KMS-11 (cell line): ENCODE results near the gene MUC21.

Experiments used
- H2AFZ ChIP-seq: fragments of 200-600 bp; sonication (generic); 2 replicates; pipeline ENCODE4 v1.6.1; 2016; ENCODE audit warnings: antibody characterized with exemption, mixed run types, low read depth
- H3K27ac ChIP-seq: fragments of 200-600 bp; sonication (generic); 2 replicates; pipeline ENCODE4 v1.6.1; 2016; ENCODE audit warnings: mild to moderate bottlenecking, mixed run types
- H3K27me3 ChIP-seq: fragments of 200-600 bp; sonication (generic); 2 replicates; pipeline ENCODE4 v1.6.1; 2017; ENCODE audit warnings: mild to moderate bottlenecking, low read depth, mixed run types, moderate library complexity; ENCODE audit not compliant: insufficient read depth
- H3K36me3 ChIP-seq: fragments of 200-600 bp; sonication (generic); 2 replicates; pipeline ENCODE4 v1.6.1; 2017; ENCODE audit warnings: mild to moderate bottlenecking, mixed run types; ENCODE audit not compliant: insufficient read depth
- H3K4me1 ChIP-seq: fragments of 200-600 bp; sonication (generic); 2 replicates; pipeline ENCODE4 v1.6.1; 2016; ENCODE audit warnings: mild to moderate bottlenecking, low read depth, mixed run types; ENCODE audit not compliant: poor library complexity, severe bottlenecking
- H3K4me2 ChIP-seq: fragments of 200-600 bp; sonication (generic); 2 replicates; pipeline ENCODE4 v1.7.0; 2016; ENCODE audit warnings: mild to moderate bottlenecking, mixed run types
- H3K4me3 ChIP-seq: fragments of 200-600 bp; sonication (generic); IDR thresholded peaks from 2 replicates; pipeline ENCODE4 v1.6.1; 2017; ENCODE audit warnings: low read depth, low read length, mixed read lengths; ENCODE audit not compliant: insufficient read depth
- H3K79me2 ChIP-seq: fragments of 200-600 bp; sonication (generic); 2 replicates; pipeline ENCODE4 v1.6.1; 2016; ENCODE audit warnings: low read depth, mixed run types; ENCODE audit not compliant: insufficient read depth
- H3K9ac ChIP-seq: fragments of 200-600 bp; sonication (generic); 2 replicates; pipeline ENCODE4 v1.6.1; 2016; ENCODE audit warnings: mild to moderate bottlenecking, mixed run types
- H4K20me1 ChIP-seq: fragments of 200-600 bp; sonication (generic); 2 replicates; pipeline ENCODE4 v1.6.1; 2016; ENCODE audit warnings: mild to moderate bottlenecking, mixed run types; ENCODE audit not compliant: insufficient read depth
- TF ChIP-seq, protein P1 (sequence below): fragments of 200-600 bp; sonication (generic); conservative IDR thresholded peaks from 2 replicates; pipeline ENCODE4 v1.6.1; 2017; ENCODE audit warnings: low read depth, mild to moderate bottlenecking, antibody characterized with exemption, low read length, moderate library complexity, mixed read lengths

MUC21 gene

DNA sequence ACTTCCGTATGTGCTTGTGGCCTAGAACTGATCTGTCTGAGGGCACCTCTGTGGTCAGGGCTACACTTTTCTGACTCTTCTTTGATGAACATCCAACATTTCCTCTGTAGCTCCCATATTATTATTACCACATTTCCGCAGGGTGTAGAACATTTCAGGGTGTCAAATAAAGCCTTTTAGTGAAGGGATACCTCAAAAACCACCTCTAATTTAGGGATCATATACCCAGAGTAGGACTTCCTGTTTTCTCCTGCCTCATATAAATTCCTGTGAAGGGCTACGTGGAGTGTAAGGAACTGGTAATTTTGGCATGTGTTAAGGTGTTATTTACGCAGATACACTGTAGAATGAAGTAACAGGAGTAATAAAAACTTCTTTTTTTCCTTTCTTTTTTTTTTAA lies 21.3 kb downstream of the MUC21 start:
- Histone ChIP-seq H3K4me2 (no peak overlapping the region), H3K27ac (no peak overlapping the region)

DNA sequence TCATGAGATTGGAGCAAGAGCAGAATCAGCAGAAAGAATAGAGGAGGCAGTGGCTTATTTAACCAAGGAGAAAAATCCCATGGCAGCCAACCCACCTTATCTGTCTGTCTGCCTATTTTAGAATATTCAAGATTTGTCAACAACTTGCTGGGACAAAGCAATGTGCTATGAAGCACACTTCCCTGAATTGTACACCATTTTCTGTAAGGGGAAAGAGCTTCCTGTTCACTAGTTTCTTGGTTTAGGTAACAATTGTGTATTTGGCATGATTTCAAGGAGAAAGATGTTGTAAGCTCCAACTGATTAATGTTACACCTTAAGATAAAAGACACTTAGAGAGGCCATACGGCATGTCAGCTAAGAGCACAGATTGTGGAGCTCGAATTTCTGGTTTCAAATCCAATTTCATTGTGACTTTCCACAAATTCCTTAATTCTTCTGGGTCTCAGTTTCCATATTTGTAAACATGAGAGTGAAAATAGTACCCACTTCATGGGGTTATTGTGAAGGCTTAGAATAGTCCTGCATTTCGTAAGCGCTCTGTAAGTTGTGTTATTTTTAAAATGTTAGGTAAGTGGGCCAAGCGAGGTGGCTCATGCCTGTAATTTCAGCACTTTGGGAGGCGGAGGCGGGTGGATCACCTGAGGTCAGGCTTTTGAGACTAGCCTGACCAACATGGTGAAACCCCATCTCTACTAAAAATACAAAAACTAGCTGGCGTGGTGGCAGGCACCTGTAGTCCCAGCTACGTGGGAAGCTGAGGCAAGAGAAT lies 21.9 kb downstream of the MUC21 start:
- Histone ChIP-seq H3K27ac (no peak overlapping the region), H3K27me3 (no peaks in the 10 kb centered on the region), H3K4me3 (no peak overlapping the region), H3K36me3 (no peaks in the 10 kb centered on the region), H3K9ac (no peak overlapping the region), H2AFZ (no peak overlapping the region), H3K4me2 (no peak overlapping the region), H3K4me1 (no peaks in the 10 kb centered on the region), H3K79me2 (no peaks in the 10 kb centered on the region), H4K20me1 (no peaks in the 10 kb centered on the region)
- TF ChIP-seq, protein P1, sequence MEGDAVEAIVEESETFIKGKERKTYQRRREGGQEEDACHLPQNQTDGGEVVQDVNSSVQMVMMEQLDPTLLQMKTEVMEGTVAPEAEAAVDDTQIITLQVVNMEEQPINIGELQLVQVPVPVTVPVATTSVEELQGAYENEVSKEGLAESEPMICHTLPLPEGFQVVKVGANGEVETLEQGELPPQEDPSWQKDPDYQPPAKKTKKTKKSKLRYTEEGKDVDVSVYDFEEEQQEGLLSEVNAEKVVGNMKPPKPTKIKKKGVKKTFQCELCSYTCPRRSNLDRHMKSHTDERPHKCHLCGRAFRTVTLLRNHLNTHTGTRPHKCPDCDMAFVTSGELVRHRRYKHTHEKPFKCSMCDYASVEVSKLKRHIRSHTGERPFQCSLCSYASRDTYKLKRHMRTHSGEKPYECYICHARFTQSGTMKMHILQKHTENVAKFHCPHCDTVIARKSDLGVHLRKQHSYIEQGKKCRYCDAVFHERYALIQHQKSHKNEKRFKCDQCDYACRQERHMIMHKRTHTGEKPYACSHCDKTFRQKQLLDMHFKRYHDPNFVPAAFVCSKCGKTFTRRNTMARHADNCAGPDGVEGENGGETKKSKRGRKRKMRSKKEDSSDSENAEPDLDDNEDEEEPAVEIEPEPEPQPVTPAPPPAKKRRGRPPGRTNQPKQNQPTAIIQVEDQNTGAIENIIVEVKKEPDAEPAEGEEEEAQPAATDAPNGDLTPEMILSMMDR: no peak

More for the DNA sequence above, 21.3 kb downstream of the MUC21 start:
- no peak overlapping the region for H3K4me3 ChIP-seq
- H3K36me3 ChIP-seq: no peaks in the 10 kb centered on the region
- no peaks in the 10 kb centered on the region for H3K4me1 ChIP-seq
- H4K20me1 ChIP-seq: no peaks in the 10 kb centered on the region
- no peak overlapping the region for H2AFZ ChIP-seq
- TF ChIP-seq, protein P1: no peak
- H3K79me2 ChIP-seq: no peaks in the 10 kb centered on the region
- H3K9ac ChIP-seq: no peak overlapping the region
- no peaks in the 10 kb centered on the region for H3K27me3 ChIP-seq

DNA sequence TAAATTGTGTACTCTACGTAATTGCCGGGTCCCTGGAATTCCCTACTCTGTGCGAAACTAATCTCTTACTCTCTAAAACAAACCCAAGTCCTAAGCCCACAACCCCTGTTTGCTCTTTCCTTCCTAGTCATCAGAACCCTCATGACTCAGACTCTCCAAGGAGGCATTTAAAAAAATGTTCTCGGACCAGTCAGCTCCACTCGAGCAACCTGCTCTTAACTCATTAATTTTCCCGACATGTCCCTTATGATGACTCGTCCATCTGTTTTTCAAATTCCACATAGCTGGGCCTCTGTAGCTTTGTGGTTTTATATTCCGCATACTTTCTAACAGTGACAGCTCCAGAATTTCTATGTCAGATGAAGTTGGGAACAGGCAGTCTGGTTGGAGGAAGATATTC lies 24.2 kb downstream of the MUC21 start:
- H3K36me3 ChIP-seq: no peaks in the 10 kb centered on the region
- no peaks in the 10 kb centered on the region for H3K79me2 ChIP-seq
- H2AFZ ChIP-seq: no peak overlapping the region
- H3K4me1 ChIP-seq: no peaks in the 10 kb centered on the region
- no peak overlapping the region for H3K4me2 ChIP-seq
- H3K27ac ChIP-seq: no peak overlapping the region
- H4K20me1 ChIP-seq: no peaks in the 10 kb centered on the region
- H3K27me3 ChIP-seq: no peaks in the 10 kb centered on the region
- no peak overlapping the region for H3K9ac ChIP-seq
- TF ChIP-seq, protein P1: no peak
- no peak overlapping the region for H3K4me3 ChIP-seq

DNA sequence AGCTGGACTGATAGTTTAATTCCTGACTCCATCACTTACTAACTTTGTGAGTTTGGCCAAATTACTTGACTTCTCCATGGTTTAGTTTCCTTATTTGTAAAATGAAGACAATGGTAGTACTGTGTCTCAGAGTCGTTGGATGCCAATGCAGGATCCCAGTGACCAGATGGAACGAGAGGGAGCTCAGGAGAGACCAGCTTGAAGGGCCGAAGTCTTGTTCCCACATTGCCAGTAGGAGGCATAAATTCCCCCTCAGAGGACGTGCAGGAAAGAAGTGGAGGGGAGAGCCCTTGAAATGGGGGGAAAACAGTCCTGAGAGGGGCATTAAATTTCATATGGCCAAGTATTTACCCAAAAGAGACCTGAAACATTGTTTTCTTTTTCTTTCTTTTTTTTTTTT lies 24.6 kb downstream of the MUC21 start:
- Histone ChIP-seq H3K27me3 (no peaks in the 10 kb centered on the region), H3K36me3 (no peaks in the 10 kb centered on the region), H3K4me2 (no peak overlapping the region), H3K79me2 (no peaks in the 10 kb centered on the region), H3K4me1 (no peaks in the 10 kb centered on the region), H3K4me3 (no peak overlapping the region), H3K27ac (no peak overlapping the region), H4K20me1 (no peaks in the 10 kb centered on the region), H3K9ac (no peak overlapping the region), H2AFZ (no peak overlapping the region)
- TF ChIP-seq, protein P1: no peak
